ENCODE measurements around the gene BARHL2.

Gene BARHL2

GRCh38 chr1:90712153-90712856 is 4.8 kb downstream of the BARHL2 start:
- H3K4me2 ChIP-seq = no peak overlapping the region
- H4K20me1 ChIP-seq (ENCODE audit: insufficient read depth) = no peaks in the 10 kb centered on the region
- no peak overlapping the region for H3K4me3 ChIP-seq (IDR thresholded peaks at IDR 0.05; ENCODE audit: insufficient read depth, low read depth, low read length)
- H3K27ac ChIP-seq = no peak overlapping the region
- no peaks in the 10 kb centered on the region for H3K36me3 ChIP-seq (ENCODE audit: insufficient read depth)
- H3K4me1 ChIP-seq (ENCODE audit: low read depth, poor library complexity, severe bottlenecking) = no peaks in the 10 kb centered on the region
- no peaks in the 10 kb centered on the region for H3K79me2 ChIP-seq (ENCODE audit: insufficient read depth, low read depth)
- H2AFZ ChIP-seq (ENCODE audit: low read depth) = no peak overlapping the region
- H3K9ac ChIP-seq = no peak overlapping the region
- TF ChIP-seq CTCF (conservative IDR thresholded peaks at IDR 0.05; ENCODE audit: low read depth, low read length) = no peak
- no peaks in the 10 kb centered on the region for H3K27me3 ChIP-seq (ENCODE audit: insufficient read depth, low read depth)

- no peak overlapping the region for H2AFZ ChIP-seq (ENCODE audit: low read depth)
- TF ChIP-seq CTCF (conservative IDR thresholded peaks at IDR 0.05; ENCODE audit: low read depth, low read length) = no peak
- no peak overlapping the region for H3K4me3 ChIP-seq (IDR thresholded peaks at IDR 0.05; ENCODE audit: insufficient read depth, low read depth, low read length)
- no peaks in the 10 kb centered on the region for H3K79me2 ChIP-seq (ENCODE audit: insufficient read depth, low read depth)
- no peak overlapping the region for H3K4me2 ChIP-seq
- H3K36me3 ChIP-seq (ENCODE audit: insufficient read depth) = no peaks in the 10 kb centered on the region
- H3K4me1 ChIP-seq (ENCODE audit: low read depth, poor library complexity, severe bottlenecking) = no peaks in the 10 kb centered on the region
- no peaks in the 10 kb centered on the region for H3K27me3 ChIP-seq (ENCODE audit: insufficient read depth, low read depth)
- no peaks in the 10 kb centered on the region for H4K20me1 ChIP-seq (ENCODE audit: insufficient read depth)
- H3K27ac ChIP-seq = no peak overlapping the region
- no peak overlapping the region for H3K9ac ChIP-seq
Measured at GRCh38 chr1:90711696-90712095, 5.4 kb downstream of the BARHL2 start.

- H3K4me3 ChIP-seq (IDR thresholded peaks at IDR 0.05; ENCODE audit: insufficient read depth, low read depth, low read length) = no peak overlapping the region
- no peaks in the 10 kb centered on the region for H4K20me1 ChIP-seq (ENCODE audit: insufficient read depth)
- no peaks in the 10 kb centered on the region for H3K4me1 ChIP-seq (ENCODE audit: low read depth, poor library complexity, severe bottlenecking)
- H3K79me2 ChIP-seq (ENCODE audit: insufficient read depth, low read depth) = no peaks in the 10 kb centered on the region
- no peaks in the 10 kb centered on the region for H3K27me3 ChIP-seq (ENCODE audit: insufficient read depth, low read depth)
- no peak overlapping the region for H3K4me2 ChIP-seq
- H3K36me3 ChIP-seq (ENCODE audit: insufficient read depth) = no peaks in the 10 kb centered on the region
- H3K9ac ChIP-seq = no peak overlapping the region
- no peak for TF ChIP-seq CTCF (conservative IDR thresholded peaks at IDR 0.05; ENCODE audit: low read depth, low read length)
- H2AFZ ChIP-seq (ENCODE audit: low read depth) = no peak overlapping the region
- H3K27ac ChIP-seq = no peak overlapping the region
Measured at GRCh38 chr1:90710579-90711536, 6.2 kb downstream of the BARHL2 start.

GRCh38 chr1:90709535-90709934 is 7.6 kb downstream of the BARHL2 start:
- Histone ChIP-seq H3K27me3 (ENCODE audit: insufficient read depth, low read depth) (no peaks in the 10 kb centered on the region), H3K4me3 (IDR thresholded peaks at IDR 0.05; ENCODE audit: insufficient read depth, low read depth, low read length) (no peak overlapping the region), H3K4me1 (ENCODE audit: low read depth, poor library complexity, severe bottlenecking) (no peaks in the 10 kb centered on the region)

More at GRCh38 chr1:90709535-90709934, 7.6 kb downstream of the BARHL2 start:
- Histone ChIP-seq H3K27ac (no peak overlapping the region), H3K9ac (no peak overlapping the region), H2AFZ (ENCODE audit: low read depth) (no peak overlapping the region), H3K36me3 (ENCODE audit: insufficient read depth) (no peaks in the 10 kb centered on the region), H3K4me2 (no peak overlapping the region), H3K79me2 (ENCODE audit: insufficient read depth, low read depth) (no peaks in the 10 kb centered on the region), H4K20me1 (ENCODE audit: insufficient read depth) (no peaks in the 10 kb centered on the region)
- no peak for TF ChIP-seq CTCF (conservative IDR thresholded peaks at IDR 0.05; ENCODE audit: low read depth, low read length)
